ENCODE measurements around the gene MAML2. TPM values are rescaled to one million over a fixed set of nuclear protein-coding genes. Genes with fewer than 3 reads are reported as not detected.

The MAML2 gene
- total RNA-seq, 1 donor from 2014 or later, result 31.5 TPM

DNA sequence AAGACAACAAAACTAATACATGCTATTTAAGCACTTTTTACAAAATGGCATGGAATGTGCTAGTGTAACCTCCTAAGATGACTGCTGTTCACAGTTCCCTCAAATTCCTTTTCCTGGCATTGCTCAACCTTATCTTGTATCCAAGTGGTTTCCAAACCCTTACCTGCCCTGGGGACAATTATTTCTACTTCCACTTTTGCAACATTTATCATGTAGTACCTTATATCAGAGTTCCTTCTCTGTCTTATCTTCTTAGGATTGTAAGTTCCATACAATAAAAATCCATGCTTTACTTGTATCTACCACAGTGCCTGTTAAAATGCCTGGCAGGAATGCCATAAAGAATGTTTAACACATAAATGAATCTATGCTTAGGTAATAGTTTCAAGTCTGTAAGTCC, 309.9 kb downstream of the MAML2 start:
- peaks cover 14% of the 10 kb centered on the region for H3K4me1 ChIP-seq
- no peaks in the 10 kb centered on the region for H3K27me3 ChIP-seq (ENCODE audit: low read depth)
- TF ChIP-seq, protein P1, sequence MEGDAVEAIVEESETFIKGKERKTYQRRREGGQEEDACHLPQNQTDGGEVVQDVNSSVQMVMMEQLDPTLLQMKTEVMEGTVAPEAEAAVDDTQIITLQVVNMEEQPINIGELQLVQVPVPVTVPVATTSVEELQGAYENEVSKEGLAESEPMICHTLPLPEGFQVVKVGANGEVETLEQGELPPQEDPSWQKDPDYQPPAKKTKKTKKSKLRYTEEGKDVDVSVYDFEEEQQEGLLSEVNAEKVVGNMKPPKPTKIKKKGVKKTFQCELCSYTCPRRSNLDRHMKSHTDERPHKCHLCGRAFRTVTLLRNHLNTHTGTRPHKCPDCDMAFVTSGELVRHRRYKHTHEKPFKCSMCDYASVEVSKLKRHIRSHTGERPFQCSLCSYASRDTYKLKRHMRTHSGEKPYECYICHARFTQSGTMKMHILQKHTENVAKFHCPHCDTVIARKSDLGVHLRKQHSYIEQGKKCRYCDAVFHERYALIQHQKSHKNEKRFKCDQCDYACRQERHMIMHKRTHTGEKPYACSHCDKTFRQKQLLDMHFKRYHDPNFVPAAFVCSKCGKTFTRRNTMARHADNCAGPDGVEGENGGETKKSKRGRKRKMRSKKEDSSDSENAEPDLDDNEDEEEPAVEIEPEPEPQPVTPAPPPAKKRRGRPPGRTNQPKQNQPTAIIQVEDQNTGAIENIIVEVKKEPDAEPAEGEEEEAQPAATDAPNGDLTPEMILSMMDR (IDR thresholded peaks at IDR 0.05), result no peak
- H3K27ac ChIP-seq, result no peak overlapping the region
- intact Hi-C loops (cut with DNase I), result no loop called here
- no peak overlapping the region for H3K4me3 ChIP-seq
- no peak for DNase-seq
- H3K36me3 ChIP-seq, result no peaks in the 10 kb centered on the region
- peak; percentile 59 to 63 for ATAC-seq
- H3K9me3 ChIP-seq, result no peaks in the 10 kb centered on the region

DNA sequence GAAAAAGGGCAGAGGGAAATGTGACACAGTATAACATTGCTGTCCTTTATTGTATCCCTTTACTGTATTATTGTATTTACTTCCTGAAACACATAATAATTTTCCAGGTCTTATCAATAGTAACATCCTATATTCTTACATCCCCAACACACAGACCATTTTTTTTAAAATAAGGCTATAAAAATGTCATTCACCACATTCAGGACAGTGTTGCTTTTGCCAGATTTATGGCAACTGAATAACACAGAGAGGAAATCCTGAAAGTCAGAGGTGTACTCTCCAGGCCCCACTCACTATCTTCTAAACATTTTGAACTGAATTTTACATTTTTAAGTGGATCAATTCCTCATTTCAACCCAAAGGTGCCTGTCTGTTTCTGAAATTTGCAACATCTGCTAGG, 314.2 kb downstream of the MAML2 start:
- intact Hi-C loops (cut with DNase I), result no loop called here
- TF ChIP-seq, protein P1 (IDR thresholded peaks at IDR 0.05), result no peak
- Histone ChIP-seq H3K4me1 (no peaks in the 10 kb centered on the region), H3K36me3 (no peaks in the 10 kb centered on the region), H3K9me3 (no peaks in the 10 kb centered on the region), H3K4me3 (no peak overlapping the region), H3K27ac (no peak overlapping the region), H3K27me3 (ENCODE audit: low read depth) (no peaks in the 10 kb centered on the region)
- DNase-seq (no peak), ATAC-seq (no peak)

- no peaks in the 10 kb centered on the region for H3K36me3 ChIP-seq
- no peak for DNase-seq
- no peak overlapping the region for H3K27ac ChIP-seq
- TF ChIP-seq, protein P1 (IDR thresholded peaks at IDR 0.05), result no peak
- intact Hi-C loops (cut with DNase I), result no loop called here
- no peaks in the 10 kb centered on the region for H3K4me1 ChIP-seq
- no peaks in the 10 kb centered on the region for H3K9me3 ChIP-seq
- H3K27me3 ChIP-seq (ENCODE audit: low read depth), result no peaks in the 10 kb centered on the region
- no peak for ATAC-seq
- H3K4me3 ChIP-seq, result no peak overlapping the region
These were observed 316.0 kb downstream of the MAML2 start for GRCh38 chr11:96027021-96027420.

- ATAC-seq, result no peak
- H3K4me3 ChIP-seq, result no peak overlapping the region
- H3K27ac ChIP-seq, result no peak overlapping the region
- no peak for DNase-seq
- no peaks in the 10 kb centered on the region for H3K36me3 ChIP-seq
- TF ChIP-seq, protein P1 (IDR thresholded peaks at IDR 0.05), result no peak
- H3K9me3 ChIP-seq, result no peaks in the 10 kb centered on the region
- no peaks in the 10 kb centered on the region for H3K4me1 ChIP-seq
- intact Hi-C loops (cut with DNase I), result no loop called here
- H3K27me3 ChIP-seq (ENCODE audit: low read depth), result no peaks in the 10 kb centered on the region
These were observed 316.7 kb downstream of the MAML2 start for GRCh38 chr11:96026310-96026709.

DNA sequence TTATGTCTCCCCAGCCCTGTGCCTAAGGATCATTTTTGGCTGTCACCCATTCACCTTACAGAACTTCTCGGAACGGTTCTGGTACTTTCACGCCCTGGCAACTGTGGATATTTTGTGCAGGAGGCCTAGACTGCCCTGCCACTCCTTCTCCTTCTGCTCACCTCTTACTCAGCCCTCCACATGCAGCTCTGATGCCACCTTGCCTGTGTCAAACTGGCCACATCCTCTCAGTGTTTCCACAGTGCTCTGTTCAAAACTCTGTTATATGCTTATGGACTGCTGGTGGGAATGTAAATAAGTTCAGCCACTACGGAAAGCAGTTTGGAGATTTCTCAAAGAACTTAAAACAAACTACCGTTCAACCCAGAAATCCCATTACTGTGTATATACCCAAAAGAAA, 318.3 kb downstream of the MAML2 start:
- TF ChIP-seq, protein P1 (IDR thresholded peaks at IDR 0.05), result no peak
- Histone ChIP-seq H3K9me3 (no peaks in the 10 kb centered on the region), H3K27me3 (ENCODE audit: low read depth) (no peaks in the 10 kb centered on the region), H3K36me3 (no peaks in the 10 kb centered on the region), H3K4me3 (no peak overlapping the region), H3K27ac (no peak overlapping the region), H3K4me1 (no peaks in the 10 kb centered on the region)
- ATAC-seq (no peak), DNase-seq (no peak)
- intact Hi-C loops (cut with DNase I), result no loop called here

- intact Hi-C loops (cut with DNase I), result no loop called here
- Histone ChIP-seq H3K27me3 (ENCODE audit: low read depth) (no peaks in the 10 kb centered on the region), H3K9me3 (no peaks in the 10 kb centered on the region), H3K27ac (no peak overlapping the region), H3K36me3 (no peaks in the 10 kb centered on the region), H3K4me3 (no peak overlapping the region), H3K4me1 (no peaks in the 10 kb centered on the region)
- peak in 1 of 2 donors; percentile 23 for ATAC-seq
- TF ChIP-seq, protein P1 (IDR thresholded peaks at IDR 0.05), result no peak
- no peak for DNase-seq
These were observed 319.7 kb downstream of the MAML2 start for GRCh38 chr11:96023275-96023674.
